WI38 (cell line): ENCODE results near the gene BBX.

Experiments
- H3K4me3 ChIP-seq: 2 replicates; pipeline ENCODE4 v1.5.1; 2011; ENCODE audit warnings: low read depth, mild to moderate bottlenecking, control low read depth, low read length
- TF ChIP-seq, protein P1 (sequence below): IDR thresholded peaks from 2 replicates; pipeline ENCODE4 v1.5.1; 2012; ENCODE audit warnings: low read depth, mild to moderate bottlenecking, control low read depth, low read length

The BBX gene

DNA sequence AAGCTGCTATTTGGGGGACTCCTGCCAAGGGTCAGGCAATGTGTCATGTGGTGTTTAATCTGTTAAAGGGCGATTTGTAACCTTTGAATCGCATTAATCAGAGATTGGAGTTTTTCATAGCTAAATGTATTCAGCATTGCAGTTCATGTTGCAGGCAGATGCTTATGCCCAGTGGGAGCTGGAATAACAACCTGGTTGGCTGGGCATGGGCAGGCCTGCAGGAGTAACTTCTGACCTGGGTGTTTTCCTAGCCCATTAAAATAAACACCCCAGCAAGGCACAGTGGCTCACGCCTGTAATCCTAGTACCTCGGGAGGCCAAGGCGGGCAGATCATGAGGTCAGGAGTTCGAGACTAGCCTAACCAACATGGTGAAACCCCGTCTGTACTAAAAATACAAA is 268.7 kb downstream of the BBX start:
- TF ChIP-seq, protein P1, sequence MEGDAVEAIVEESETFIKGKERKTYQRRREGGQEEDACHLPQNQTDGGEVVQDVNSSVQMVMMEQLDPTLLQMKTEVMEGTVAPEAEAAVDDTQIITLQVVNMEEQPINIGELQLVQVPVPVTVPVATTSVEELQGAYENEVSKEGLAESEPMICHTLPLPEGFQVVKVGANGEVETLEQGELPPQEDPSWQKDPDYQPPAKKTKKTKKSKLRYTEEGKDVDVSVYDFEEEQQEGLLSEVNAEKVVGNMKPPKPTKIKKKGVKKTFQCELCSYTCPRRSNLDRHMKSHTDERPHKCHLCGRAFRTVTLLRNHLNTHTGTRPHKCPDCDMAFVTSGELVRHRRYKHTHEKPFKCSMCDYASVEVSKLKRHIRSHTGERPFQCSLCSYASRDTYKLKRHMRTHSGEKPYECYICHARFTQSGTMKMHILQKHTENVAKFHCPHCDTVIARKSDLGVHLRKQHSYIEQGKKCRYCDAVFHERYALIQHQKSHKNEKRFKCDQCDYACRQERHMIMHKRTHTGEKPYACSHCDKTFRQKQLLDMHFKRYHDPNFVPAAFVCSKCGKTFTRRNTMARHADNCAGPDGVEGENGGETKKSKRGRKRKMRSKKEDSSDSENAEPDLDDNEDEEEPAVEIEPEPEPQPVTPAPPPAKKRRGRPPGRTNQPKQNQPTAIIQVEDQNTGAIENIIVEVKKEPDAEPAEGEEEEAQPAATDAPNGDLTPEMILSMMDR: no peak
- no peak overlapping the region for H3K4me3 ChIP-seq

DNA sequence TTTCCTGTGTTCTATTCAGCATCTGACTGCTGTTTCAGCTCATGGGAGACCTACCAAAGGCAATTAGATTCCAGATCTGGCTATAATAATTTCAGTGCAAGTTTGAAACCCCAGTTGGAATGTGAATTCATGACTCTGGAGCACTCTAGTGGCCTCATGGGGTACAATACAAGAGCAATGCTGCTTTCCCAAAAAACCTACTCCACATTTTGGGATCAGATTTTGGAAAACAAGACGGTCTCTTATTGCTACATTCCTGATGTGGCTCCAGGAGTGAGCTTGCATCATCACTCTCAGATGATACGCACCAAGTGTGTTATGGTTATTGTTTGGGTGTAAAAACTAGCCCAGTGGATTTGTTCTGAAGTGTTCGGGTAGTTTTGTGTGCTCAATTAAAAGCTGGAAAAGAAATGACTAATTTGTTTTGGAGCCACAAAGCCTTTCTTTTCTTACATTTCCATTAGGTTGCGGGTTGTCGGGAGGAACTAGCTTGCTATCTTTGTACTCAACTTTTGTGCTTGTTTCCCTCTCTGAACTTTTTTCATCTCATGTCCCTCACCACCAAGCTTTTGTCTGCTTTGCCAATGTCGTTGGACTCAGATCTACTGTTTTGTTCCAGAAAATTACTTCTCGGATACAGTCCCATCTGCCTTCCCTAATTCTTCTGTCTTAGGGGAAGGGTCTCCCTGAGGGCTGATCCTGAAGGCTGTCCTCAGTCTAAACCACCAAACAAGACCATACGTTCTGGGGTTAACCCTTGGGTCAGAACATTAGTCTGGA is 272.1 kb downstream of the BBX start:
- no peak overlapping the region for H3K4me3 ChIP-seq
- TF ChIP-seq, protein P1: peak; percentile 24; the same call in 1 of the 2 replicates

DNA sequence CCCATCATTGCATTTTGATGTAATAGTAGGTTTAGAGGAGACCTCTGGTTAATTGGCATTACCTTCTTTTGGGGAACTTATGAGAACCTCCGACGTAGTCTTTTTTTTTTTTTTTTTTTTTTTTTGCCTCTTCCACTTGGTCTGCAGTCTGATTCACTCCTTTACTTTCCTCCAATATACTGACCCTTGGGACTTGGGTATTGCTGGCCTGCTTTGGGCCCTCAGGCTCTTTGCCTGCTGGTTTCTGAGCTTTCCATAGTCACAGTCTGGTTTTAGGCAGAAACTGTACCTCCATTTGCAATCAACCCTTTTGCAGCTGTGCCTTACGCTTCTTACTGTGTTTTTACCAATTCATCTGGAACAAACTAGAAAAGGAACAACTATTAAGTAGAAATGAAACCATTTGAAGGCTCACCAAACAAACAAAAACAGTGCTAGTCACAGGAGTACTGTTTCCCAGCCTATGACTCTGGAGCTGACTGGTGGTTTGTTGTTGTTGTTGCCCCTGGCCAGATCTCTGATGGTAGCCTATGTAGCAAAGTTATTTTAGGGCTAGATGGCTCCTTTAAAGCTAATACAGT is 272.8 kb downstream of the BBX start:
- TF ChIP-seq, protein P1: no peak
- H3K4me3 ChIP-seq: no peak overlapping the region

- TF ChIP-seq, protein P1: no peak
- no peak overlapping the region for H3K4me3 ChIP-seq
Measured at GRCh38 chr3:107796791-107797190, 274.0 kb downstream of the BBX start.

DNA sequence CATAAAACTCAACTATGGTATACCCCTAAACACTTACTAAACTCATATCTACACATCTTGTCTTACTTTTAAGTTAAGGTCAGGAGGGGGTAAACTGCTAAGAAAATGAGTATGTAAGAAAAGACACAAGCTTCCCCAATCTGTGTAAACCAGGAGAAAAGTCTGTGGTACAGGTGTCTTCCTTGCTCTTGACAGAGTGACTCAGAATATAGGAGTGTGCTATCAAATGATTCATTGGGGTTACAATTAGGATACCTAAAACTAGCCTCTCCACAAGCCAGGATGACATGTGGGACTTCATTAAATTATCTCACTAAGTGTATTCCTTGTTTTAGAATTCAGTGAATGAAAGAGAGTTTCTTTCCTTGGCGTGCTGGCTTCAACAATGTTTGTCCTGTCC is 274.8 kb downstream of the BBX start:
- H3K4me3 ChIP-seq: no peak overlapping the region
- TF ChIP-seq, protein P1: no peak

- TF ChIP-seq, protein P1: no peak
- H3K4me3 ChIP-seq: no peak overlapping the region
Measured at GRCh38 chr3:107798381-107798780, 275.6 kb downstream of the BBX start.

GRCh38 chr3:107800710-107801109 is 277.9 kb downstream of the BBX start:
- H3K4me3 ChIP-seq: no peak overlapping the region
- TF ChIP-seq, protein P1: no peak
